G401.6 (cell line): ENCODE data around the gene PRADC1.

Source experiments
- FAIRE-seq: peaks from 2 replicates; lab custom pipeline; 2012; peaks lifted over from hg19 to GRCh38; lab: Jason Lieb, UNC

Gene PRADC1

GRCh38 chr2:73235315-73236028 lies 2.4 kb upstream of the PRADC1 start:
- FAIRE-seq, result no peak

DNA sequence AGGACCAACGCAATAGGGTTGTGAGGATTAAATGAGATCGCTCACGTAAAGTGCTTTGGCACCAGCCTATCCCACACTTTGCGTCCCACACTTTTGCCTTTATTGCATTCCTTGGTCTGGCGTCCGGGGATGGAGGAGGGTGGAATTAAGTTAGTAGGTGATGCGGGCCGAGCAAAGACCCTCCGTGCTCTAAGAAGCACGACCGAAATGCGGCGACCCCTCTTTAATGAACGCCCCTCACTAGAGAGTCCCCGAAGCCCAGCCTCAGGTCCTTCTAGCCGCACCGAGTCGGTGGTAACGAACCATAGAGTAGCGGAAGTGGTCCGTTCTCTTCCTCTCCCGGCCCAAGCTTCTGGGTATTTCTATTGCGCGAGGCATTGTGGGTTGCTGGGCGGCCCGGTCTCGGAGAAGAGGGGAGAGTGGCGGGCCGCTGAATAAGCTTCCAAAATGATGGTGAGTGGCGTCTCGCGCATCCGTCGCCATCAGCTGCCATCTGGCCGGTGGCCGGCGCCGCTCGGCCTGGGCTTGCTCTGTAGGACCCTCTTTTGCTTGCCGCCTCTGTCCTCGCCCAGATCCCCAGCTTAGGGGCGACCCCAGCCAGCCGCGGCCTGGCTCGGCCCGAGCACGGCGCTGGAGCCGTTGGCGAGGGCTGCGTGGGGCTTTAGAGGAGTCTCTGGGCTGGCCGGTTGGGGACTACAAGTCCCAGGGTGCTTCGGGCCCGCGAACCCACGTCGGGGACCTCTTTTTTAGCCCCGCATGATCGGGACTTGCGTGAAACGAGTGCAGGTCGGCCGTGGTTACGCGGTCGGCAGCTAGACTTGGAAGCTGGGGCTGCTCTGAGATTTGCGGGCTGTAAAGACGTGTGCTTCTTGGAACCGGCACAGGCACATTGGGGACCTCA lies 1.1 kb upstream of the PRADC1 start, which contains the start of gene CCT7:
TSS of gene CCT7 (plus strand) at position 377 of the 901 bp plus-strand sequence. CDS start at position 448, 71 bp downstream.
- no peak for FAIRE-seq

- no peak for FAIRE-seq
These were observed 461 bp downstream of the PRADC1 start for GRCh38 chr2:73232403-73233153.

DNA sequence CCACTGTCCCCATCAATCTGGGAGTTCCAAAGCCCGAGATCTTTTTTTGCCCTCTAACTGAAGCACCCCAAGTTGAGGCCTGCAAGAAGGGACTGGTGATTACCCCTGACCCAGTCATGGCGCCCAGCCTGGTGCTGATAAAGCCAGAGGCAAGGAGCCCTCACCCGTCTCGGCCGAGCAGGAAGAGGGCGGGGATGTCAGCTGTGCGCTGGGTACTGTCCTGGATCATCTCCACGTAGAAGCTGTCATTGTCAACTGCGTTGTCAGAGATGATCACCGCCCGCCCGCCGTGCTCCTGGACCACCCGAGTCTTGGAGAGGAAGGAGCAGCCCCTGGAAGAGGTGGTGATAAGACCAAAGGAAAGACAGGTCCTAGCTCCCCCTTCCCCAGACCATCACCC lies 4.4 kb downstream of the PRADC1 start:
- no peak for FAIRE-seq

- no peak for FAIRE-seq
These were observed 6.0 kb downstream of the PRADC1 start for GRCh38 chr2:73227086-73227485.

DNA sequence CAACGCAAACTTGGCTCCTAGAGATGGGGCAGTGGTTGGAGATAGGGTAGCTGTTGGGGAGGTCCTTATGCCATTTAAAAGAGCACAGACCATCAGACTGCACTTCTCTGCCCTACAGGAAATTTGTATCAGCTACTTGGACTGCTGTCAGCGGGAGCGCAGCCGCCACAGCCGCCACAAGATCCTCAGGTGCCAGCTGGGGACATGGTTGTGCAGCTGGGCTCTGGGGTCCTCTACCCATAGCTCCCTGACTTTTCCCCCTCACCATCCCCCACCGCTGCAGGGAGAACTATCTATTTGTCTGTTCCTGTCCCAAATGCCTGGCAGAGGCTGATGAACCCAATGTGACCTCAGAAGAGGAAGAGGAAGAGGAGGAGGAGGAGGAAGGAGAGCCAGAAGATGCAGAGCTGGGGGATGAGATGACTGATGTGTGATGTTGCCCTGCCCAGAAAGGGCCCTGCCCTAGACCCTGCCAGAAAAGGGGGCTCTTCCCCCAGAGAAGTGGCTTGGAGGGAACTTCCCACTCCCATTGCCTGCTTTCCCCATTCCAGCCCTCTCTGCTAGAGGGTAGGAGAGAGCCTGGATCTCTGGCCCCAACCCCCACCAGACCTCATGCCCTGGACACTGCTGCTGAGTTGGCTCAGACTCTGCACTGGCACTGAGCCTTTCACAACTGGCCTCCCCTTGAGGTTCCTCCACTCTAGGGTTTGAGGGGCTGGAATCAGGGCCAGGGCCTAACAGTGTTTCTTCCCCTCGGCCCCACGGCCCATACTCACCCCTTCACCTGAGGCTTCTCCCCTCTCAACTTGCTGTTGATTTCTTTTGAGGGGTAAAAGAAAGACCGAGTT lies 7.3 kb downstream of the PRADC1 start:
- no peak for FAIRE-seq

GRCh38 chr2:73223821-73224220 lies 9.2 kb downstream of the PRADC1 start:
- no peak for FAIRE-seq

DNA sequence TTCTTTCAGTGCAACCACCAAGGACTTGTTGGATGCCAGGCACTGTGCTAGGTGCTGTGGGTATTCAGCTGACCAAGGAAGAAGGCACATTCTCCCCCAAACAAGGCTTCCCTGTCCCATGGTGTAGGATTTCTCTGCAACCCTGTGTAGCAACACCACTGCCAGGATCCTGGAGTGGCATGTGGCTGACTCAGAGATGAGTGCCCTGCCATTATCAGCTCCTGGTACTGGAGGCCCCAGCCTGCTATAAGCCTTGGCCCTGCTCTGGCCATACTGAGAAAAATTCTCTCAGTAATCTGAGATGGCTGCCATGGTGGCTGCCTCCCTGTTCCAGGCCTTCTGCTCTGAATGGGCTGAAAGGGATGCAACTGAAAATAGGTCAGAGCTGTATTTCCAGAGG lies 14.7 kb downstream of the PRADC1 start:
- FAIRE-seq, result no peak

GRCh38 chr2:73217826-73218225 lies 15.2 kb downstream of the PRADC1 start:
- FAIRE-seq, result no peak

DNA sequence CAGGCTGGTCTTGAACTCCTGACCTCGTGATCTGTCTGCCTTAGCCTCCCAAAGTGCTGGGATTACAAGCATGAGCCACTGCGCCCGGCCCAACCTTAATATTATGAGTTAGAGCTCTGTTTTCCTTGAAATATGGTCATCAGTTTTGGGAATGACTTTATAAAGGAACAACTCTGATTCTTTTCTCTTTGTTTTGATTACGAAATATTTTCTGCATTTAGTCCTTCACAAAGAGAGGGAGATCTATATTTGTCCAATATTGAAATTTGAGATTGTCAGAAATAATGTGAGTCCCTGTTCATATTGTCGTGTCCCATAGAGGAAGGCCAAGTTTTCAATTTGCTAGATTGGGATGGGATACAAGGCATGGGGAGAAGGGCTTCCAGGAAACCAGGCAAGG lies 15.9 kb downstream of the PRADC1 start:
- no peak for FAIRE-seq

DNA sequence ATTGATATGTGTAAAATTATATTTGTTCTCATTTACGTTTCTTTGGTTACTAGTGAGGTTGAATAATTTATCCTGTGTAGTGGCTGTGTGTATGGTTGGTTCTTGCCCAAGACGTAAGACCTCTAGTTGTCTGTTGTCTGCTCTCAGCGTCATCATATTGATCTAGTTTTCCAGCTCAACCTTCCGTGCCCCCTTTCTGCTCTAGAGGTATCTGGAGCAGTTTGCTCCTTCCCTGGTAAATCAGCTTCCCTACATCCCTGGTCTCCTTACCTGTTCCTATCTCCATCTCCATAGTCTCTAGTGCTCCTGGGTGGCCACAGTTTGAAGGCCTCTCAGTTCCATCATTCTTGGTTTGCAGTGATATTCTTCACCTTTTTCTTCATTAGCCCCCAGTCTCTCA lies 17.8 kb downstream of the PRADC1 start:
- no peak for FAIRE-seq

GRCh38 chr2:73214120-73215035 lies 18.7 kb downstream of the PRADC1 start, which contains the start of gene SMYD5:
Gene SMYD5, plus strand, starts transcription at chr2:73214245. Its CDS starts 22 bp downstream, at chr2:73214267.
- peak; percentile 49 for FAIRE-seq

DNA sequence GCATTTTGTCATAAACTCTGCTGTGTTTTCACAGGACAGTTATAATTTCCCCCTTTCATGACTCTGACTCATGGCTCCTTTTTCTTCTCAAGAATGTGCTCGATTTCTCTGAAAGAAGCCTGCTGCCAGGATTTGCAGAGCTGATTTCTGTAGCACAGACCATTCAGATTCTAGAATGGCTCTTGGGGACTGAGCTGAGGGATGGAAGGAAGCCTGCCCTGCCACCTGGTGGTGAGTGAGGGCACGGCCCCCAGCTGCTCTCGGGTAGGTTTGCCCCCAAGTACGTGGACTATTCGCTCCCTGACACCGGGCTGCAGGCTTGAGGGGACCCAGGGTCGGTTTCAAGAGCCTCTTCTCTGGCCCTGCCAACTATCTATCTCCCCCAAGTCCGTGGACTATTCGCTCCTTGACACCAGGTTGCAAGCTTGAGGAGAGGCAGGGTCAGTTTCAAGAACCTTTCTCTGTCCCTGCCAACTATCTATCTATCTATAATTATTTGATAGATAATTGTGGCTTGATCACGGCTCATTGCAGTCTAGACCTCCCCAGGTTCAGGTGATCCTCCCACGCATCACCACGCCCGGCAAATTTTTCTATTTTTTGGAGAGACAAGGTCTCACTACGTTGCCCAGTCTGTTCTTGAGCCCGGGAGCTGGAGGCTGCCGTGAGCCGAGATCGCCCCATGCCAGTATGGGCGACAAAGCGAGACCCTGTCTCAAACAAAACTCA lies 20.4 kb downstream of the PRADC1 start:
- FAIRE-seq, result no peak

GRCh38 chr2:73212098-73212447 lies 21.0 kb downstream of the PRADC1 start:
- FAIRE-seq, result no peak

DNA sequence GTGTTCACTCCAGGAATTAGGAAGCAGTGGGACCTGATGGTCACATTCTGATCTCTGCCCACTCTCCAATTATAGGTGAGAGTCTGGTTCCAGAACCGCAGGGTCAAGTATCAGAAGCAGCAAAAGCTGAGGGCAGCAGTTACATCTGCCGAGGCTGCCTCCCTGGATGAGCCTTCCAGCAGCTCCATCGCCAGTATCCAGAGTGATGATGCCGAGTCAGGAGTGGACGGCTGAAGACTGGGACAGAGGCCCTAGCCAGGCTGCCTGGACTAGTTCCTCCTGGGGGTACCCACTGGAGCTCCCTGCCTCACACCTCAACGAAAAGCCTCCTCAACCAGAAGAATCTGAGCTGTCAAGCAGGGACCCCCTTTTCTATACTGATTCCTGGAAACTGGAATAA lies 22.3 kb downstream of the PRADC1 start:
- FAIRE-seq, result no peak

GRCh38 chr2:73210019-73210418 lies 23.0 kb downstream of the PRADC1 start:
- no peak for FAIRE-seq

DNA sequence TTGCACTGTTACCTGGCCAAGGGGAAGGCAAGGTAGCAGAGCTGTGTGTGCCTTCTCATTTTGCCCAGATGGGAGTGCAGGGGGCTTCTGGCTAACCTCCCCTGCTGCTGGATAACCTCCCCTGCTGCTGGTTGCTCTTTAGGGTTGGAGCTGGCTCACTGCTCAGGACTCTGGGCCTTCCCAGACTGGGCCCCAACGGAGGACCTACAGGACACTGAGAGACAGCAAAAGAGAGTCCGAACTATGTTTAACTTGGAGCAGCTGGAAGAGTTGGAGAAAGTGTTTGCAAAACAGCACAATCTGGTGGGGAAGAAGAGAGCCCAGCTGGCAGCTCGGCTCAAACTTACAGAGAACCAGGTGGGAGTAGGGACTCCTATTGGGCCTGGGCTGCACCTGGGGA lies 24.8 kb downstream of the PRADC1 start:
- no peak for FAIRE-seq

DNA sequence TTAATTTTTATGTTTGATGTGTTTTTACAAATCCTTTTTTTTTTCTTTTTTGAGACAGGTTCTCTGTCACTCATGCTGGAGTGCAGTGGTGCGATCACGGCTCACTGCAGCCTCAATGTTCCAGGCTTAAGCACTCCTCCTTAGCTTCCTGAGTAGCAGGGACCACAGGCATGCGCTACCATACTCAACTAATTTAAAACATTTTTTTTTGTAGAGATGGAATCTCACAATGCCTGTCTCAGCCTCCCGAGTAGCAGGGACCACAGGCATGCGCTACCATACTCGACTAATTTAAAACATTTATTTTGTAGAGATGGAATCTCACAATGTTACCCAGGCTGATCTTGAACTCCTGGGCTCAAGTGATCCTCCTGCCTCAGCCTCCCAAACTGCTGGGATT lies 27.4 kb downstream of the PRADC1 start:
- no peak for FAIRE-seq

DNA sequence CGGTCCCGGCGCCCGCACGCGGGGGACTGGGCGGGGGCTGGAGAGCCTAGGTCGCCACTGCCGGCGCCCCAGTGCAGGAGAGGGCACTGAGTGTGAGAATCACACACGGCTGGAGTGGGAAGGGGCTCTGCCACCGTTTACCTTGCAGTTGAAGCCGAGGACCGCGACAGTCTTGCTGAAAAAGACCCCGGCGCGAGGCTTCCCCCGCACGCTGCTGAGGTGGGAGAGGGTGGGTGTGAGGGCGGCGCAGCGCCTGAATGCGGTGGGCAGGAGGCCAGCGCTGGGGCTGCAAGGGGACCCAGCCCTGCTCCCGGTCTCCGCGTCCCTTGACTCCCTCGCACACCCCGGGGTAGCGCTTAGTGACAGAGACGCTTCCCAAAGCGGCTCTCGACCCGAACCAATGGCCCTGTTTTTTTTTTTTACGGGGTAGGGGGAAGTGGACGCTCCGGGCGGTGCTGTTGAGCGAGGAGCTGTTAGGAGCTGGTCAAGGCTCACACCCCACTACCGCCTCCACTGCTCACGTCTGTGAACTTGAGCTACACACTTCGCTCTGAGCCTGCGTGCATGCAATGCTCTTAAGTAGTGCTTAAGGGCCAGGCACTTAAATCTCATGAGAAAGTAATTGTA lies 29.9 kb downstream of the PRADC1 start:
- FAIRE-seq, result no peak
